Dedifferentiated amniotic fluid mesenchymal stem cell (primary cell): ENCODE results near the gene PCDHGA6.

Source experiments
- DNase-seq: peaks from one replicate; pipeline ENCODE4 v3.0.0-alpha.2; 2016; ENCODE audit errors: extremely low spot score

The PCDHGA6 gene

GRCh38 chr5:141419074-141419880 is 45.6 kb downstream of the PCDHGA6 start:
- no peak for DNase-seq

GRCh38 chr5:141420855-141421488 is 47.3 kb downstream of the PCDHGA6 start, which contains the start of gene PCDHGA11:
PCDHGA11 (plus strand) TSS chr5:141421051; CDS start chr5:141421228, 177 bp downstream.
- DNase-seq = no peak

GRCh38 chr5:141421489-141421855 is 47.8 kb downstream of the PCDHGA6 start:
- no peak for DNase-seq

DNA sequence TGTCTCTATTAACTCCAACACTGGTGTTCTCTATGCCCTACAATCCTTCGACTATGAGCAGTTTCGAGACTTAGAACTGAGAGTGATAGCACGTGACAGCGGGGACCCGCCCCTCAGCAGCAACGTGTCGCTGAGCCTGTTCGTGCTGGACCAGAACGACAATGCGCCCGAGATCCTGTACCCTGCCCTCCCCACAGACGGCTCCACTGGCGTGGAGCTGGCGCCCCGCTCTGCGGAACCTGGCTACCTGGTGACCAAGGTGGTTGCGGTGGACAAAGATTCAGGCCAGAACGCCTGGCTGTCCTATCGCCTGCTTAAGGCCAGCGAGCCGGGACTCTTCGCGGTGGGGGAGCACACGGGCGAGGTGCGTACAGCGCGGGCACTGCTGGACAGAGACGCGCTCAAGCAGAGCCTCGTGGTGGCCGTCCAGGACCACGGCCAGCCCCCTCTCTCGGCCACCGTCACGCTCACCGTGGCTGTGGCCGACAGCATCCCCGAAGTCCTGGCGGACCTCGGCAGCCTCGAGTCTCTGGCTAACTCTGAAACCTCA is 49.1 kb downstream of the PCDHGA6 start:
- DNase-seq = no peak

GRCh38 chr5:141427783-141428426 is 54.2 kb downstream of the PCDHGA6 start:
- no peak for DNase-seq
